AG10803 (cell line): Measurements from ENCODE around the gene DENND10.

ENCODE experiments used
- DNase-seq: peaks from one replicate; pipeline ENCODE4 v3.0.0; 2010; ENCODE audit warnings: low read depth
- H3K4me3 ChIP-seq: 2 replicates; pipeline ENCODE4 v1.5.1; 2011; ENCODE audit warnings: mild to moderate bottlenecking, low read length, control low read depth
- CTCF ChIP-seq: conservative IDR thresholded peaks from 2 replicates; pipeline ENCODE4 v1.5.1; 2011; ENCODE audit warnings: mild to moderate bottlenecking, low read length, control low read depth, inconsistent platforms

Gene DENND10

GRCh38 chr10:119070395-119071165, 33.3 kb upstream of the DENND10 start:
- no peak for TF ChIP-seq CTCF
- no peak overlapping the region for H3K4me3 ChIP-seq
- DNase-seq: no peak

GRCh38 chr10:119073584-119073983, 30.3 kb upstream of the DENND10 start:
- no peak overlapping the region for H3K4me3 ChIP-seq
- TF ChIP-seq CTCF: no peak
- DNase-seq: no peak

- no peak for DNase-seq
- no peak for TF ChIP-seq CTCF
- peak overlapping the region; percentile 90 for H3K4me3 ChIP-seq
Measured at GRCh38 chr10:119078422-119079179, 25.3 kb upstream of the DENND10 start.

- peak; percentile 79 for DNase-seq
- H3K4me3 ChIP-seq: peak overlapping the region; percentile 90
- no peak for TF ChIP-seq CTCF
Measured at GRCh38 chr10:119079599-119080520, 24.1 kb upstream of the DENND10 start.

- TF ChIP-seq CTCF: no peak
- peak; percentile 91 for DNase-seq
- peak within 1 kb of the TSS; percentile 90 for H3K4me3 ChIP-seq
Measured at GRCh38 chr10:119080521-119081259, 23.2 kb upstream of the DENND10 start, which contains the start of gene EIF3A. TSS of gene EIF3A (minus strand) at chr10:119080817. CDS start at chr10:119080676, 141 bp downstream.

- no peak overlapping the region for H3K4me3 ChIP-seq
- DNase-seq: no peak
- TF ChIP-seq CTCF: no peak
Measured at GRCh38 chr10:119084896-119085295, 19.0 kb upstream of the DENND10 start.
